HCT116 (cell line): Measurements from ENCODE around the gene HIGD2A. TPM values are rescaled to one million over a fixed set of nuclear protein-coding genes. Genes with fewer than 3 reads are reported as not detected.

Experiments used
- ATAC-seq: fragments of 200-7000 bp; cut with Tn5 transposase; 2 replicates; pipeline ENCODE4 v1.9.1; 2020; ENCODE audit warnings: mild to moderate bottlenecking, moderate library complexity
- BruUV-seq: library from RNA; stranded (reverse); fragments of 400-500 nt; replicated peaks from 2 replicates; lab custom pipeline; 2021; lab: Mats Ljungman, UMichigan
- CTCF ChIA-PET: fragments of 300-600 bp; sonication (Branson Sonifier 250); formaldehyde crosslinking; loops from one replicate; lab custom pipeline; 2021; ENCODE audit warnings: antibody characterized with exemption; lab: Charles Lee
- POLR2A ChIA-PET: fragments of 300-600, 350-600 bp; sonication (Branson Sonifier 250); formaldehyde crosslinking; loops from one replicate; lab custom pipeline; 2021; ENCODE audit warnings: antibody characterized with exemption; lab: Charles Lee
- RAD21 ChIA-PET, 2 experiments: fragments of 300-600 bp; sonication (Branson Sonifier 250); formaldehyde crosslinking; loops; one replicate each; lab custom pipeline; 2023; ENCODE audit warnings: low total read pairs in 2 of 2; ENCODE audit not compliant: uncharacterized antibody in 2 of 2, unreplicated experiment in 2 of 2, low non-redundant PET in 1 of 2; lab: Charles Lee
- DNase-seq: peaks from one replicate; pipeline ENCODE4 v3.0.0-alpha.2; 2010; ENCODE audit warnings: low read depth, low spot score
- H2AFZ ChIP-seq: fragments of 200-600 bp; shearing (Covaris generic), sonication (generic); 2 replicates; pipeline ENCODE4 v1.6.1; 2017; ENCODE audit warnings: low read depth, mixed run types, mixed read lengths, antibody characterized with exemption, low read length; ENCODE audit not compliant: poor library complexity, severe bottlenecking
- H3K27ac ChIP-seq: 2 replicates; pipeline ENCODE4 v1.5.1; 2012; ENCODE audit warnings: low read depth, low read length
- H3K27me3 ChIP-seq: fragments of 200-600 bp; sonication (generic); 2 replicates; pipeline ENCODE4 v1.6.1; 2016; ENCODE audit warnings: mixed run types, low read length, mixed read lengths; ENCODE audit not compliant: insufficient read depth
- H3K36me3 ChIP-seq, 2 experiments: fragments of 200-500 bp in 1 of 2; fragments of 200-600 bp in 1 of 2; sonication (Bioruptor generic) in 1 of 2; sonication (generic) in 1 of 2; 2 replicates each; pipeline versions ENCODE4 v1.5.1 to v1.6.1; 2014 to 2016; ENCODE audit warnings: low read length in 2 of 2, inconsistent platforms in 1 of 2, mixed read lengths in 1 of 2, mixed run types in 1 of 2; ENCODE audit not compliant: insufficient read depth in 2 of 2, control insufficient read depth in 1 of 2
- H3K4me1 ChIP-seq, 2 experiments: fragments of 200-600 bp in 1 of 2; sonication (generic) in 1 of 2; 2 replicates each; pipeline versions ENCODE4 v1.5.1 to v1.6.1; 2012 to 2017; ENCODE audit warnings: low read length in 2 of 2, inconsistent platforms in 1 of 2, mild to moderate bottlenecking in 1 of 2, mixed read lengths in 1 of 2, mixed run types in 1 of 2, moderate library complexity in 1 of 2; ENCODE audit not compliant: insufficient read depth in 2 of 2, control insufficient read depth in 1 of 2
- H3K4me2 ChIP-seq: fragments of 200-600 bp; sonication (generic); 2 replicates; pipeline ENCODE4 v1.6.1; 2017; ENCODE audit warnings: mixed run types, low read length, mixed read lengths
- H3K4me3 ChIP-seq, 2 experiments: fragments of 200-600 bp in 1 of 2; sonication (generic) in 1 of 2; replicated peaks in 1 of 2; 2 replicates each; pipeline ENCODE4 v1.5.1; 2011 to 2016; ENCODE audit warnings: low read length in 2 of 2, control low read depth in 1 of 2, low read depth in 1 of 2, mild to moderate bottlenecking in 1 of 2, mixed read lengths in 1 of 2, mixed run types in 1 of 2
- H3K79me2 ChIP-seq: fragments of 200-600 bp; sonication (generic); 2 replicates; pipeline ENCODE4 v1.6.1; 2017; ENCODE audit warnings: mild to moderate bottlenecking, mixed run types, low read length, moderate library complexity, mixed read lengths; ENCODE audit not compliant: insufficient read depth
- H3K9ac ChIP-seq: fragments of 200-600 bp; sonication (generic); 2 replicates; pipeline ENCODE4 v1.6.1; 2016; ENCODE audit warnings: low read length, mixed read lengths
- H3K9me2 ChIP-seq: fragments of 200-600 bp; sonication (generic), shearing (Covaris generic); 2 replicates; pipeline ENCODE4 v1.6.1; 2017; ENCODE audit warnings: mixed run types, mild to moderate bottlenecking, moderate library complexity; ENCODE audit not compliant: insufficient read depth
- H3K9me3 ChIP-seq, 2 experiments: fragments of 200-500 bp in 1 of 2; fragments of 200-600 bp in 1 of 2; sonication (Bioruptor generic) in 1 of 2; sonication (generic) in 1 of 2; 2 replicates each; pipeline ENCODE4 v1.6.1; 2014 to 2017; ENCODE audit warnings: low read length in 2 of 2, mixed read lengths in 2 of 2, inconsistent platforms in 1 of 2, low read depth in 1 of 2, mild to moderate bottlenecking in 1 of 2, mixed run types in 1 of 2, moderate library complexity in 1 of 2; ENCODE audit not compliant: control insufficient read depth in 1 of 2, insufficient read depth in 1 of 2
- H4K20me1 ChIP-seq: fragments of 200-600 bp; sonication (generic), shearing (Covaris generic); 2 replicates; pipeline ENCODE4 v1.6.1; 2017; ENCODE audit warnings: mixed run types, mild to moderate bottlenecking, moderate library complexity; ENCODE audit not compliant: insufficient read depth
- CBX3 ChIP-seq: IDR thresholded peaks from 2 replicates; pipeline ENCODE4 v1.6.1; 2012; ENCODE audit warnings: low read depth
- EZH2 ChIP-seq: fragments of 200-600 bp; sonication (generic); IDR thresholded peaks from 2 replicates; pipeline ENCODE4 v1.6.1; 2017; ENCODE audit warnings: antibody characterized with exemption, mixed run types
- EZH2phosphoT487 ChIP-seq: fragments of 200-600 bp; IDR thresholded peaks from 2 replicates; pipeline ENCODE4 v1.6.1; 2018; ENCODE audit warnings: antibody characterized with exemption, borderline replicate concordance
- JUND ChIP-seq: IDR thresholded peaks from 2 replicates; pipeline ENCODE4 v1.6.1; 2012
- RAD21 ChIP-seq: IDR thresholded peaks from 2 replicates; pipeline ENCODE4 v1.6.1; 2012; ENCODE audit warnings: low read depth, mild to moderate bottlenecking
- SIN3A ChIP-seq: IDR thresholded peaks from 2 replicates; pipeline ENCODE4 v1.6.1; 2012; ENCODE audit warnings: low read depth
- SRF ChIP-seq: IDR thresholded peaks from 2 replicates; pipeline ENCODE4 v1.6.1; 2012; ENCODE audit warnings: low read depth
- YY1 ChIP-seq: IDR thresholded peaks from 2 replicates; pipeline ENCODE4 v1.6.1; 2011; ENCODE audit warnings: low read length, low read depth, moderate library complexity, mild to moderate bottlenecking; ENCODE audit not compliant: insufficient replicate concordance; ENCODE audit errors: extremely low read depth
- ZFX ChIP-seq: fragments of 450-650 bp; IDR thresholded peaks from 2 replicates; pipeline ENCODE4 v1.6.1; 2017
- ZNF274 ChIP-seq: fragments of 200-500 bp; sonication (Bioruptor generic); IDR thresholded peaks from 2 replicates; pipeline ENCODE4 v1.6.1; 2014; ENCODE audit warnings: mild to moderate bottlenecking, low read depth, low read length, inconsistent platforms
- intact Hi-C: fragments of 100-400 bp; cut with micrococcal nuclease; formaldehyde crosslinking; loops from 2 replicates; pipeline ENCODE4 v1.10.0; 2022
- total RNA-seq: library from RNA; stranded (reverse); gene quantifications from one replicate; pipeline ENCODE4 v1.2.1, GENCODE V29; 2021; ENCODE audit not compliant: unreplicated experiment
- TF ChIP-seq, protein P1 (sequence below): IDR thresholded peaks from 2 replicates; pipeline ENCODE4 v1.6.1; 2012; ENCODE audit warnings: low read depth
- TF ChIP-seq, protein P2 (sequence below): IDR thresholded peaks from 2 replicates; pipeline ENCODE4 v1.6.1; 2012
- TF ChIP-seq, protein P3 (sequence below): IDR thresholded peaks from 2 replicates; pipeline ENCODE4 v1.6.1; 2012
- TF ChIP-seq, protein P4 (sequence below): IDR thresholded peaks from 2 replicates; pipeline ENCODE4 v1.6.1; 2011; ENCODE audit warnings: mild to moderate bottlenecking, low read length, moderate library complexity; ENCODE audit not compliant: insufficient replicate concordance; ENCODE audit errors: extremely low read depth

The HIGD2A gene
- total RNA-seq, 1 experiment from 2014 or later: 130 TPM

DNA sequence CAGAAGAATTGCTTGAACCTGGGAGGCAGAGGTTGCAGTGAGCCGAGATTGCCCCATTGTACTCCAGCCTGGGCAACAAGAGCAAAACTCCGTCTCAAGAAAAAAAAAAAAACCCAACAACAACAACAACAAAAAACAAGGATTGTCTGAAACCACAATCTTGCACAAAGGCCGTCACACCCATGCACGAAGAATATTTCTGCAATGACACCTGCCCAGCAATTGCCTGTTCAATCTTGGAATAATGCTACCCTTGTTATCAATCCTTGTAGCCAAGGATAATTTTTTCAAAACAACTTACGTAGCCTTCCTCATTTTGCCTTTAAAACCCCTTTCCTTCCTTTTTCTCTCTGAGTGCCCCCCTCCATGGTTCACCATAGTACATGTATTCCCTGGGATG lies 31.5 kb downstream of the HIGD2A start:
- CTCF ChIA-PET: no interaction called here
- Histone ChIP-seq H3K36me3 (no peaks in the 10 kb centered on the region), H3K4me3 (no peak overlapping the region), H3K9me2 (no peaks in the 10 kb centered on the region), H3K9me3 (peaks cover 0 to 3% of the 10 kb centered on the region in 2 experiments; a peak in 1 of 4 replicates), H4K20me1 (no peaks in the 10 kb centered on the region), H3K27ac (no peak overlapping the region), H3K4me1 (peaks cover 8 to 24% of the 10 kb centered on the region in 2 experiments), H3K4me2 (no peak overlapping the region), H3K79me2 (peaks cover 10% of the 10 kb centered on the region), H3K9ac (no peak overlapping the region), H3K27me3 (no peaks in the 10 kb centered on the region), H2AFZ (no peak overlapping the region)
- intact Hi-C loops: no loop called here
- RAD21 ChIA-PET: no interaction called here
- no TSS peak for BruUV-seq
- DNase-seq (no peak), ATAC-seq (no peak)
- TF ChIP-seq, protein P1, sequence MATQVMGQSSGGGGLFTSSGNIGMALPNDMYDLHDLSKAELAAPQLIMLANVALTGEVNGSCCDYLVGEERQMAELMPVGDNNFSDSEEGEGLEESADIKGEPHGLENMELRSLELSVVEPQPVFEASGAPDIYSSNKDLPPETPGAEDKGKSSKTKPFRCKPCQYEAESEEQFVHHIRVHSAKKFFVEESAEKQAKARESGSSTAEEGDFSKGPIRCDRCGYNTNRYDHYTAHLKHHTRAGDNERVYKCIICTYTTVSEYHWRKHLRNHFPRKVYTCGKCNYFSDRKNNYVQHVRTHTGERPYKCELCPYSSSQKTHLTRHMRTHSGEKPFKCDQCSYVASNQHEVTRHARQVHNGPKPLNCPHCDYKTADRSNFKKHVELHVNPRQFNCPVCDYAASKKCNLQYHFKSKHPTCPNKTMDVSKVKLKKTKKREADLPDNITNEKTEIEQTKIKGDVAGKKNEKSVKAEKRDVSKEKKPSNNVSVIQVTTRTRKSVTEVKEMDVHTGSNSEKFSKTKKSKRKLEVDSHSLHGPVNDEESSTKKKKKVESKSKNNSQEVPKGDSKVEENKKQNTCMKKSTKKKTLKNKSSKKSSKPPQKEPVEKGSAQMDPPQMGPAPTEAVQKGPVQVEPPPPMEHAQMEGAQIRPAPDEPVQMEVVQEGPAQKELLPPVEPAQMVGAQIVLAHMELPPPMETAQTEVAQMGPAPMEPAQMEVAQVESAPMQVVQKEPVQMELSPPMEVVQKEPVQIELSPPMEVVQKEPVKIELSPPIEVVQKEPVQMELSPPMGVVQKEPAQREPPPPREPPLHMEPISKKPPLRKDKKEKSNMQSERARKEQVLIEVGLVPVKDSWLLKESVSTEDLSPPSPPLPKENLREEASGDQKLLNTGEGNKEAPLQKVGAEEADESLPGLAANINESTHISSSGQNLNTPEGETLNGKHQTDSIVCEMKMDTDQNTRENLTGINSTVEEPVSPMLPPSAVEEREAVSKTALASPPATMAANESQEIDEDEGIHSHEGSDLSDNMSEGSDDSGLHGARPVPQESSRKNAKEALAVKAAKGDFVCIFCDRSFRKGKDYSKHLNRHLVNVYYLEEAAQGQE: no peak
- no peak for TF ChIP-seq SRF
- TF ChIP-seq, protein P2, sequence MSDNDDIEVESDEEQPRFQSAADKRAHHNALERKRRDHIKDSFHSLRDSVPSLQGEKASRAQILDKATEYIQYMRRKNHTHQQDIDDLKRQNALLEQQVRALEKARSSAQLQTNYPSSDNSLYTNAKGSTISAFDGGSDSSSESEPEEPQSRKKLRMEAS: no peak
- no peak for TF ChIP-seq YY1
- TF ChIP-seq EZH2: no peak
- TF ChIP-seq CBX3: no peak
- TF ChIP-seq, protein P3, sequence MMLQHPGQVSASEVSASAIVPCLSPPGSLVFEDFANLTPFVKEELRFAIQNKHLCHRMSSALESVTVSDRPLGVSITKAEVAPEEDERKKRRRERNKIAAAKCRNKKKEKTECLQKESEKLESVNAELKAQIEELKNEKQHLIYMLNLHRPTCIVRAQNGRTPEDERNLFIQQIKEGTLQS: no peak
- TF ChIP-seq EZH2phosphoT487: no peak
- TF ChIP-seq RAD21: no peak
- TF ChIP-seq SIN3A: no peak
- TF ChIP-seq, protein P4, sequence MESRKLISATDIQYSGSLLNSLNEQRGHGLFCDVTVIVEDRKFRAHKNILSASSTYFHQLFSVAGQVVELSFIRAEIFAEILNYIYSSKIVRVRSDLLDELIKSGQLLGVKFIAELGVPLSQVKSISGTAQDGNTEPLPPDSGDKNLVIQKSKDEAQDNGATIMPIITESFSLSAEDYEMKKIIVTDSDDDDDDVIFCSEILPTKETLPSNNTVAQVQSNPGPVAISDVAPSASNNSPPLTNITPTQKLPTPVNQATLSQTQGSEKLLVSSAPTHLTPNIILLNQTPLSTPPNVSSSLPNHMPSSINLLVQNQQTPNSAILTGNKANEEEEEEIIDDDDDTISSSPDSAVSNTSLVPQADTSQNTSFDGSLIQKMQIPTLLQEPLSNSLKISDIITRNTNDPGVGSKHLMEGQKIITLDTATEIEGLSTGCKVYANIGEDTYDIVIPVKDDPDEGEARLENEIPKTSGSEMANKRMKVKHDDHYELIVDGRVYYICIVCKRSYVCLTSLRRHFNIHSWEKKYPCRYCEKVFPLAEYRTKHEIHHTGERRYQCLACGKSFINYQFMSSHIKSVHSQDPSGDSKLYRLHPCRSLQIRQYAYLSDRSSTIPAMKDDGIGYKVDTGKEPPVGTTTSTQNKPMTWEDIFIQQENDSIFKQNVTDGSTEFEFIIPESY: no peak
- no peak for TF ChIP-seq ZFX
- TF ChIP-seq ZNF274: no peak
- no peak for TF ChIP-seq JUND
- POLR2A ChIA-PET: no interaction called here
